Stimulated activated naive CD8-positive, alpha-beta T cell treated with anti-CD3 and anti-CD28 coated beads, Interleukin-15, Interleukin-2, amounts not matched to agents 100 U/mL and 50 U/mL, for 24 hours (primary cell): ENCODE results near the gene PRPF8.
A peak's percentile ranks its signal among the peaks of the same experiment; 100 is the strongest.

ENCODE experiments used
- ATAC-seq: fragments of 150-1000 bp; cut with Tn5 transposase; one replicate; pipeline ENCODE4 v1.10.0; 2021
- DNase-seq: peaks from one replicate; pipeline ENCODE4 v3.0.0; 2021

PRPF8 gene

DNA sequence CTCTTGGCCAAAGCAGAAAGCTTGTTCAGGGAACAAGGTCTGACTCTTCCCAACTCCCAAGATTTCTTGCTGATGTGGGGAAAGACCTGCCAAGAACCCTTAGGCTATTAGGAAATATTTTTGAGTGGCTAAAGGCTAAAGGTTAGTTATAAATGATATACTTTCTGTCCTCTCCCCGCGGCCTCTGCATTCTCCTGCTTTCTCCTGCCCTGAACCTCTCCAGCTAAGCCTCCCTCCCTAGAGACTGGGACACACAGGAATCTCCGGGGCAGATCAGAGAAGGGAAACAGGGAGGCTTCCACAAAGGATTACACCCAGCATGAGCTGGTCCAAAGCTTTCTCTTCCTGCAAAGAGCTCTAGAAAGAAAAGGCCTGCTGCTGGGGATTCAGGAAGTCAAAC is 58.3 kb downstream of the PRPF8 start:
- ATAC-seq (no peak), DNase-seq (no peak)

DNA sequence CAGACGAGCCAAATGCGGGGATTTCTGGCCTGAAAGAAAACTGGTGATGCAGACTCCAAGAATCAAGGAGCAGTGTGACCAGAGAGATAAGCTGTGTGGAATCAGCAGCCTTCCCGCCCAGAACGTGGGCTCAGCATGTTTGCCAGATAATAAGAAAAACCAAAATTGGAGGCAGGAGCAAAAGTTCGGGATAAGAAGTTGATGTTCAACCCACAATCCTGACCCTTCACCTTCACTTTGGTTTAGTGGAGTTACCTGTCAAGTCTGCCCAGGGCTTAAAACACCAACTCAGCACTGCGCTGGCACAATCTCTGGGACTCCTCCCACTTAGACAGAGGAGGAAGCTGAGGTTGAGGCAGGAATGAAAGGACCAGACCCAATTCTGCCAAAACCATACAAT is 59.1 kb downstream of the PRPF8 start:
- ATAC-seq: no peak

DNA sequence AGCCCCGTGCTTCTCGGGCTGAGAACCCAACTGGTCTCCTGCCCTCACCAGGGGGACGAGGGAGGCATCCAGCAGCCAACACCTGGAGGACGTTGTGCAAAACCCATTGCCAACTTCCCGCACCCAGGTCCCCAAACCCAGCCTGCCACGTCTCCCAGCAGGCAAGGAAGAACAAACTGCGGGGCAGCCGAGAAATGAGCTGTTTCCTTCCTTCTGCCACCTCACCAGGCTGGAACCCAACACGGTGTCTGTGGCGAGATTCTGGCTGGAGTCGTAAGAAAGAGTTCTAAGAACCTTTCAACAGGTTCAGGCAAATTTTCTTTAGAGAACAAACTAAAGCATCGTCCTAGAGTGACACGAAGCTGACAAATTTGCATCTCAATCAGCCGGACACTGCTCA is 59.6 kb downstream of the PRPF8 start:
- no peak for ATAC-seq
- DNase-seq: no peak

More for the DNA sequence above, 59.1 kb downstream of the PRPF8 start:
- no peak for DNase-seq

DNA sequence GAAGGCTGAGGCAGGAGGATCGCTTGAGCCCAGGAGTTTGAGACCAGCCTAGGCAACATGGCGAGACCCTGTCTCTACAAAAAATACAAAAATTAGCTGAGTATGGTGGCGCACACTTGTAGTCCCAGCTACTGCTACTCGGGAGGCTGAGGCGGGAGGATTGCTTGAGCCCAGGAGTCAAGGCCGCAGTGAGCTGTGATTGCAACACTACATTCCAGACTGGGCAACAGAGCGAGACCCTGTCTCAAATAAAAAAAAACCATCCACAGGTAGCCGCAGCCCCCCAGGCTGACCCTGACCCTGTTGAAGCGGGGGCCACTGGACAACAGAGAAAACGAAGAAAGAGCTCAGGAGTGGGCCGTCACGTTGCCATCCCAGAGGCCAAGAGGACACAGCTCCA is 60.0 kb downstream of the PRPF8 start:
- DNase-seq (no peak), ATAC-seq (no peak)

DNA sequence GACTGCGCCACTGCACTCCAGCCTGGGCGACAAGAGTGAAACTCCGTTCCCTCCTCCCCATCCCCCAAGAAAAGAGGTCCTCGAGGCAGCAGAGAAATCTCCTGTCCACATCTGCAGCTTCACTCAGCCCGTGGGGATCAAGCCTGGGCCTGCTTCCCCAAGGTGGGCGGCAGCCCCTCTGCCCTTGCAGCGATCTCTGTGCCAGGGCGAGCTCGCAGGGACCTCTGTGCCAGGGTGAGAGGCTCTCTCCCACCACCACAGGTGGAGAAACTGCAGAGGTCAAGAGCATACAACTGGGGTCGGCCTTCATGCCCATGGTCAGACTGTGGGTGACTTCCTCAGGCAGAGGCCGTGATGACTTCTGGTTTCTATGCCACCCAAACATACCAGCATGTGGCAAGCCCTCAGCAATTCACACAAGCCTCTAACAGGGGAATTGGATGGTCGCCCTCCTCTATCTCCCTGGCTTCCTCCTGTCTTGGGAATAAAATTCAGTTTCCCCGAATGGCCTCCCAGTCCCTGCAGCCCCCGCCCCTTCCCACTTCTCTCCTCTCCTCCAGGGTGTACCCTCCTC is 61.5 kb downstream of the PRPF8 start:
- DNase-seq (no peak), ATAC-seq (no peak)

DNA sequence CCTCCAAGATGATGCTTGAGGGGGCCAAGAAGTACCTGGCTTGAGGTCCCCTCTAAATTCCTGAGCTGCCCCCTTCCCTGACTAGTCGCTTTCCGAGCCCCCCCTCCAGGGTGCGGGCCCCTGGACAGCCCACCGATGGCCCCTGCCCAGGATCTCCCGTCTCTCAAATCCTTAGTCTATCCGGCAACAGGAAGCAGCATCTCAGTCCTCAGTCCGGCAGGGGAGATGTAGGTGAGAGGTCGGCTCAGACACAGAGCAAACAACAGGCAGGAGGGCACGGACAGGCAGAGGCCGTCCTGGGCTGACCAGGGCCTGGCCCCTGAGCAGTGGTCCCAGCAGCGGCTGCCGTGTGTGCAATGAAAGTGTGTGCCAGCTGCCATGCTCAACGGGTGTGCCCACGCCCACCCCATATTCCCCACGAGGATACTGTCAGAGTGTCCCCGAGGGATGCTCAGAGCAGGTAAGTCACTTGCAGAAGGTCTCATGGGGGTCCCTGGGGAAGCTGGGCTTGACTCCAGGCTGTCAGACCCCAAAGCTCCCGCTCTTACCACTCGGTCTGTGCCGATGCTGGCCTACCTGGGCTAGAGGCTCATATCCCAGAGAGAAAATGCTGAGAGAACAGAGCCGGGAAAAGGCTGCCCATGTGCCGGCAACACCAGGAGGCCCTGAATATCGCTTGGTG is 63.3 kb downstream of the PRPF8 start:
- ATAC-seq: no peak

DNA sequence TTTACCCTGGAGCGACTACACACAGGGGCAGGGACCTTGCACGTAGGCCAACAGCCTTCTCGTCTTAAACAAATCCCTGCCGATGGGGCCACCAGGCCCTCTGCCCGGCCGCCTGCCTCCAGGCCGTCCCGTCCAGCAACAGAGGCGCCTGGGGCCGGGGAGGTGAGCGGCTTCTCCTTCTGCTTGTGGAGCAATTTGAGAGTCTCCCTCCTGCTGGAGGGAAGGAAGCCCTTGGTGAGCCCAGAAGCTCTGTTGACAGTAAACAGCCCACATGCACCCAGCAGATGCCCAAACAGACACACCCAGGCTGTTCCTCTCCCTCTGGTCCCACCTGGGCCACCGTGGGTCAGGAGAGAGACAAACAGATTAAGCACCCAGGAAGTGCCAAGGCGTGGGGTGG is 64.2 kb downstream of the PRPF8 start:
- ATAC-seq: no peak
- DNase-seq: no peak

More for the DNA sequence above, 63.3 kb downstream of the PRPF8 start:
- no peak for DNase-seq

DNA sequence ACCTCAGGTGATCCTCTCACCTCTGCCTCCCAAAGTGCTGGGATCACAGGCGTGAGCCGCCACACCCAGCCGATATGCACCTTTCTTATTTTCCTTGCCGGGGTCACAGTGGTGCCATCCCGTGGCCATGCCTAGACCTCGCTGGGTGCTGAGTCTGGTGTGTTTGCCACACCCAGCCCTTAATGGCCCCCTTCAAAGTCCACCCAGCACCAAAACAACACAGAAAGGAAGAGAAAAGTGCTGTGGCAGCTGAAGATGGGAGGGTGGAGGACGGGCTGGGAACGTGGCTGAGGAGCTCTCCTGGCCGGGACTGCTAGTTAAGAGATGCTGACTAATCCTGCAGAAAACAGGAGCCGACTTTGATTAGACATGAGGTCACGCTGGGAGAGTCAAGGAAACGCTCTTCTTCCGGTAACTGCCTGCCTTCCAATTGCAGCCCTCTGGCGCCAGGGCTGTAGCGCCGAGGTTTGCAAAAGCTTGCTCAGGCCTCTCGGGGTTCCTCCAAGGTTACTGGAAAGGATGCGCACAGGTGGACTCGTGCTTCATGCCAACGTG is 67.0 kb downstream of the PRPF8 start:
- ATAC-seq (no peak), DNase-seq (no peak)

DNA sequence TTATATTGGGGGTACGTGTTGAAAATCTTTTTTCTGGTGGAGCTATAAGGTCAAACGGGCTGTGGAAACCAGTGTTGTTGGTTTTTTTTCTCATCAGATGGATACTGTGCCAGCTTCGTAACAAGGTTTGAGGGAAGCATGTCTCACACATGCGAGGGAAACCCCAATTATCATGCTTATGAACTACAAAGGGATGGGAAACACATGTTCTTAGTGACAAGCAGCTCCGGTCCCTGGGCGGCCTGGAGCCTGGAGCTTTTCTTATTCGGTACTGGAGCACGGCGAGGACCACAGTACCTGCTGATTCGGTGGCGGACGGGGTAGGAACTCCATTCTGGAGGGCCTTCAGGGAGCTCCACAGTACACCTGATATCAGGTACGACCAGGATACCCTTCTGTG is 68.6 kb downstream of the PRPF8 start:
- ATAC-seq: no peak
- DNase-seq: no peak

DNA sequence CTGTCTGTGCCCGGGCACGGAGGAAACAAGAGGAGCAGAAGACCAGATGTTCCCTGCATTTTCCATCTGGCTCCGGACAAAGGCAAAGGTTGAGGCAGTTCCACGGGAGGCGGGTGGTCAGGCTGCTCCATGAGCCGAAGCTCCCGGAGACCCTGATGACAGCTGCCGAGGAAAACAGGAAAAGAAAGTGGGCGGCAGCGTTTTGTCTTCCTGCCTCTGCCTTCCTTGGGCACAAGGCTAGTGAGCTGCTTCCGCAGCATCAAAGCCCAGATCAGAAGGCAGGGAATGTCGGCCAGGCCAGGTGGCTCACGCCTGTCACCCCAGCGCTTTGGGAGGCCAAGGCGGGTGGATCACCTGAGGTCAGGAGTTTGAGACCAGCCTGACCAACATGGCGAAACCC is 72.3 kb downstream of the PRPF8 start:
- ATAC-seq (no peak), DNase-seq (no peak)

DNA sequence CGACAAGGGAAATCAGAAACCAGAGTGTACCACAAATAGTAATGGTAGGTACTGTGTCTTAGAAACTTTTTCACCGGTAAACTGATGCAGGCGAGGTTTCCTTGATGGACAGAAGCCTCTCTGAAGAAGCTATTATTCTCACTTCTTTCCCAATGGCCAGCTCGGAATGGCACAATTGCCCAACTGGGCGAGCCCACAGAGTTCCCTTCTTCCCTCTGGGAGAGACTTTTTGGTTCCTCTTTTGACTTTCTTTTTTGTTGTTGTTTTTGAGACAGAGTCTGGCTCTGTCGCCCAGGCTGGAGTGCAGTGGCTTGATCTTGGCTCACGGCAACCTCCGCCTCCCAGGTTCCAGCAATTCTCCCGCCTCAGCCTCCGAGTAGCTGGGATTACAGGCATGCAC is 73.0 kb downstream of the PRPF8 start:
- ATAC-seq (no peak), DNase-seq (no peak)

DNA sequence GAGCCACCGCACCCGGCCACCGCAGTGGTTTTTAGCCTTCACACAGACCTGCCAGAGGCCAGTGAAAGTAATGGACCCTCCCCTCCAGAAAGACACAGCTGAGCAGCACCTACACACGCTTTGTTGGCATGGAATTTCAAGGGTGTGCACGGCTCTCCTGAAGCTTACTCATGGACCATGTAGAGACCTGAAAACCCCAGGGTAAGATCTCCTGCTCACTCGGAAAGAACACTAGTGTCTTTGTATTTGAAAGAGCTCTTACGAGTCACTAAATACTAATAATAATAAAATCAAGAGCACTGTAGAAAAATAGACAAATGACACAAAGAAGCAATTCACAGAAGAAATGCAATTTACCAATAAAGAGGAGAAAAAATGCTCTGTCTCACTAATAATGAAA is 76.0 kb downstream of the PRPF8 start:
- DNase-seq (no peak), ATAC-seq (no peak)

DNA sequence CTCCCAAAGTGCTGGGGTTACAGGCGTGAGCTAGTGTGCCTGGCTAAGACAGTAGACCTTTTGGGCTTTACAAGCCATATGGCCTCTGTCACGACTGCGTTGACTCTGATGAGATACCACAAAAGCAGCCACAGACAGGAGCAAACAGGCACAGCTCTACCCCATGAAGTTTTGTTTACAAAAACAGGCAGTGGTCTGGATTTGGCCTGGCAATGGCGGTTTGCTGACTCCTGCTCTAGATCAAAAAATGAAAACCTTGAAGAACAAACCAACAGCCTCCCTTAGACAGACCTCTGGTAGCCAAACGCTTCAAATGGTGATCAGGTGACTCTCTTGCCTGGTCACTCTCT is 76.7 kb downstream of the PRPF8 start:
- DNase-seq (no peak), ATAC-seq (peak; percentile 11)

DNA sequence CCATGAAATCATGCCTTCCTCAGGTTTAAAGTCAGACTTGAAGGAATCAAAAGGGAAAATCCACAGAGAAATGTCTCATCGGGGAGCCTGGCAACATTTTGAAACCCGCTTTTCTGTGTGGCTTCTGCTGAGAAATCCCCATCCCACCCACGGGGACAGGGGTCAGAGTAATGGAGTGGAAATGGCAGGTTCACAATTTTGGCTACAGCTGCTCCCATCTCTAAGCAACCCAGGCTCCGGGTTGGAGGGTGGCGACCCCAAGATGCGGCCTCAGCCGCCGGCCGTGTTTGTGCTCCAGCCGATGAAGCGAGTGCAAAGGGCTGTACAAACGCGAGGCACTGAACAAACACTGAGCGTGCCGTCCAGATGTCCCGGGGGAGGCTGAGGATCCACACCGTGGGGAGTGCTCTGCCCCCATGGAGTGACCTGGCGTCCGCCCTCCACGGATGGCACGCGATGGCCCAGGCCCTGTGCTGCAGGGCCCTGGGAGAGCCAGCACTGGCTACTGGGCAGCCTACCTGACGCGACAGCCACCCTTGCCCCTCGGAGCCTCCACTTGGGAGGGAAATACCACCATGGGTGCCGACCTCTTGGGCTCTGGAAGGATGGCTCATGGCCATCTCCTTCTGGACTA is 78.2 kb downstream of the PRPF8 start:
- no peak for ATAC-seq

DNA sequence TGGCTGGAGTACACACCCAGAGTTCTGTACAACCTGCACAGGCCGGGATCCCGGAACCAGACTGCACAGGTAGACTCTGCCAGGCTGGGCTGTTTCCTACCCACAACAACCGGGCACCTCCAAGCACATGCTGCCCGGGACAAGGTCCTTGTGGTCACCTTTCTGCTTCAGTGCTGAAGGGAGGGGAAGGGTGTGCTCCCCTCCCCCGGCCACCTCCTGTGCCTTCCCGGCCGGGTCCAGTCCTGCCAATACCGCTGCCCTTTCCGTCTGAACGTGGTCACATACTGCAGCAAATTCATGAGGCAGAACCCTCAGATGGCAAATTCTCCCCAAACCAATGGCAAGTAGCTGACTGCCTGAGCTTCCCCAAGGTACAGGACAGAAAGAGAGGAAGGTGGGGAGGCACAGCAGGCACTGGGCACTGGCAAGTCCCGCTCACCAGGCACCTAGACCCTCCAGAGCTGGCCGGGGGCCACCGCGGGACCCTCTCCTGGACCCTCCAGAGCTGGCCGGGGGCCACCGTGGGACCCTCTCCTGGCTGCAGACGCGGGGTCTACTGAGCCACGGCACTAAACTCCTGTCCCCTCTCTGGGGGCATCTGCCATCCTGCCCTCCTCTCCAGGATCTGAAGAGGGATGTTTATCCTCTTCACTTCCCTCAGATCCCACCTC is 78.9 kb downstream of the PRPF8 start:
- no peak for ATAC-seq

More for the DNA sequence above, 78.2 kb downstream of the PRPF8 start:
- peak; percentile 65 for DNase-seq

DNA sequence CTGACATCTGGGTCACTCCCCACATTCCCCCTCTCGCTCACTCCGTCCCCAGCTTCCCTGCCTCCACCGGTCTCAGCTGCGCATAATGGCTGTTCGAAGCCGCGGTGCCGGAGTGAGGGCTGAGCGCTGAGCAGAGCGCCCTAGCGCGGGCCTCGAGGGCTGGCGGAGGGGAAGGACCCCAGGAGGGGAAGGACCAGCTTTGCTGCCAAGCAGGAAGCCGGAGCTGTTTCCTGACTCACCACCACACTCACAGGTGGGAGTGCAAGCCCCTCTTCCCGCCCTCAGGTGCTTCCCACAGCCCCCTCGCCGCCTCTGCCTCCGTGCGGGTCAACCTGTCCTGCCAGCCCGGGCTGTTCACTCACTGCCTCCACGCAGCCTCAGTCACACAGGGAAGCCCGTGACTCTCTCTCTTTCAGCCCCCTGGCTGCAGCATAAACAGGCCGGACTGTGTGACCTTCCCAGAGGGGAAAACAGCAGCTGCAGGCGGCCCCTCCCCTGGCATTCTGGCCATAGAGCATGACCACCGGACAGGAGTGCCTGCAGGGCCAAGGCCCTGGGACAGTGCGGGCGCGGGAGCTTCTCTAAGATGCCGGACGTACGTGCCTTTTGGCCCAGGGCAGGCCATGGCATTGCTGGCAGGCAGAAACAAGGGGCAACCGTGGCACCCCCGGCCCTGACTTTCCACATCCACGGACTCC is 79.7 kb downstream of the PRPF8 start:
- ATAC-seq (no peak), DNase-seq (peak; percentile 23)

More for the DNA sequence above, 78.9 kb downstream of the PRPF8 start:
- DNase-seq: no peak

DNA sequence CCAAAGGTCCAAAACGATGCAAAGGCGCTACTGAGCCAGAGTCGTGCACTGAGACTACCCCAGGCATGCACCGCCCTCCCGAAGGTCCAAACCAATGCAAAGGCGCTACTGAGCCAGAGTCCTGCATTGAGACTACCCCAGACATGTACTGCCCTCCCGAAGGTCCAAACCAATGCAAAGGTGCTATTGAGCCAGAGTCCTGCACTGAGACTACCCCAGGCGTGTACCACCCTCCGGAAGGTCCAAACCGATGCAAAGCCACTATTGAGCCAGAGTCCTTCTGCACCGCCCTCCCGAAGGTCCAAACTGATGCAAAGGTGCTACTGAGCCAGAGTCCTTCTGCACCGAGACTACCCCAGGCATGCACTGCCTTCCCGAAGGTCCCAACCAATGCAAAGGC is 83.1 kb downstream of the PRPF8 start:
- ATAC-seq (no peak), DNase-seq (no peak)
